SK-MEL-5 (cell line): Measurements from ENCODE around the gene CTBP2. TPM values are rescaled to one million over a fixed set of nuclear protein-coding genes. Genes with fewer than 3 reads are reported as not detected.
"Not testable (repeated sequence)": the region's sequence is repeated elsewhere in the genome, so short reads cannot be mapped to it uniquely, and the experiment has no call there.

Experiments used
- DNase-seq: peaks from one replicate; pipeline ENCODE4 v3.0.0-alpha.2; 2016; ENCODE audit warnings: low read depth, low spot score
- in situ Hi-C: cut with HindIII; loops from 2 replicates; pipeline ENCODE4 v1.10.0; 2016; ENCODE audit warnings: low sequenced_read_pairs, high pct_unique_total_duplicates, low pct_unique_long_range_greater_than_20kb
- total RNA-seq: library from RNA; depleted of rRNA; stranded (reverse); fragments of >200 nt; shearing (Covaris generic); gene quantifications from 2 replicates; pipeline ENCODE4 v1.2.3, GENCODE V29; 2014

The CTBP2 gene
- total RNA-seq, 1 experiment from 2014 or later = 38.1 TPM

DNA sequence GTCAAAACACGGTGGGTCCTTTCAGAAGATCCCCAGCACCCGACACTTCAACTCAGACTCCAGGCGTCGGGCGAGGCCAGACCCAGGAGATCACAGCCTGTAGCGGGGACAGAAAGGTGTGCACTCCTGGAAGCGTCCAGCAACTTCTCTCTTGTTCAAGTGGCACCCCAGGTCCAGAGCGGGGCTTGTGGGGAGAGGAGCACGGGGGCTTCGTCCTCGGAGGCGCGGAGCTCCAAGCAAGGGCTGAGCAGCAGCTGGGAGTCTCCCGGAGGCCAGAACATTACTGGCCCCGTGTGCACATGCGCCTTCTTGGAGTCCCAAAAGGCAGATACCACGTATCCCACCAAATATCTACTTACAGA is 163.5 kb downstream of the CTBP2 start:
- DNase-seq = no peak
- in situ Hi-C loops = no loop called here

DNA sequence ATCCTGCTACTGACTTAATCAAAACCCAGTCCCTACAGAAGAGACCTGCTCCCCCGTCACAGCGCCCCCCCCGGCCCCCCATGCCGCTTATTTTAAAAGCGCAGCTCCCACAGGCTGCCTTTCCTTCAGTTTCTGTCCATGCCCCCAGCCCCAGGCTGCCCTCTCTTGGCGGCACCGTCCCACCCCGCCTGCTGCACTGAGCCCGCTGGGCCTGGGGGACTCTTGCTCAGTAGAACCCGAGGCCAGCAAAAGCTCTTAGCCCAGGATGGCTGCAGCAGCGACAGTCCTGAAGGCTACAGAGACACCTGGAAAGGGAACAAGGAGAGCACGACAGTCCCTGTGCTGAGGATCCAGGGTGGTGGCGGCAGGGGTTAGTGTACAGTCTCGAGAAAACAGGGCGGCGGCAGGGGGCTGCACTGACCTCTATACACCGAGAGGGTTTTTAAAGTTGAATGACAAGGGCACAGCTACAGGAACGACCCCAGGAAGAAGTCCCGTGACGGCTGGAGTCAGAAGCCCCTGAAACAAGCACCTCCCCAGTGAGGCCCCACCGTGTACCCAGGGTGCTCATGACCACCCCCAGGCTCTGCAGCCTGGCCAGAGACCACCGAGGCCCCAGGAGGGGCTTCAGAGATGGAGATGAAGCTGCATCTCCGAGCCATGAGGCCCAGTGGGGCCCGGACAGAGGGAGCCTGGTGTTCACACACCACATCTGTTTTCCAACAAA is 164.1 kb downstream of the CTBP2 start:
- no peak for DNase-seq
- in situ Hi-C loops = no loop called here

- DNase-seq = no peak
- in situ Hi-C loops = no loop called here
Observed at GRCh38 chr10:124995605-124996004, 164.8 kb downstream of the CTBP2 start.

- in situ Hi-C loops = no loop called here
- DNase-seq = no peak
Observed at GRCh38 chr10:124994573-124995473, 165.5 kb downstream of the CTBP2 start.

DNA sequence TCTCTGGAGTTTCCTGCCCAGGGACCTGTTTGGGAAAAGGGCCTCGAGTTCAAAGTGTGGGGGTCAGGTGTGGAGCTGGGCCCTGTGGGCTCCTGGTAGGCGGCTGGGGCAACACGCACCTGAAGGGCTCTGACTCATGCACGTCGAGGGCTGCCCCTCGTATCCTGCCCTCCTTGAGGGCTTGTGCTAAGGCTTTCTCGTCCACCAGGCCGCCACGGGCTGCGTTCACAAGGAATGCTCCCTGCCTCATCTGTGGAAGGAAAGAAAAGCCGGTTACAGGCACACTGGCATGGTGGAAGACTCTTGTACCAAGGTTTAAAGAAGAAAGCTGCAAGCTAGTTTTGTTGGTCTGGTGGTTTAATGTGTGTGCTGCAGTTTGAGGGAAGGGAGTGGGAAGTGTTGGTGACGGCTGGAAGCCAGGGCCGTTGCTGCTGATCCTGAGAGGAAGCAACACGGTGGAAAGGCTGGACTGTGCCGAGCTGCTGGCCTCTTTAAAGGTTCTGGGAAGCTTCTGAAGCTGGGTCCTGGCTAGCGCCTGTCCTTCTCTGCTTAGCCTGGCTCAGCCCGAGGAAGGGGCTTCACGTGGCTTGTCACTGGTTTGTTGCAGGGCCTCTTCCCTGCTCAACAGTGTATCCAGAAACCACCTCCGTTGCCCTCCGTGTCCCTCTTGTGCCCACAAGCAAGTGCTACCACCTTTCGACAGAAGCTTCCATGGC is 166.5 kb downstream of the CTBP2 start:
- no peak for DNase-seq
- in situ Hi-C loops = no loop called here

DNA sequence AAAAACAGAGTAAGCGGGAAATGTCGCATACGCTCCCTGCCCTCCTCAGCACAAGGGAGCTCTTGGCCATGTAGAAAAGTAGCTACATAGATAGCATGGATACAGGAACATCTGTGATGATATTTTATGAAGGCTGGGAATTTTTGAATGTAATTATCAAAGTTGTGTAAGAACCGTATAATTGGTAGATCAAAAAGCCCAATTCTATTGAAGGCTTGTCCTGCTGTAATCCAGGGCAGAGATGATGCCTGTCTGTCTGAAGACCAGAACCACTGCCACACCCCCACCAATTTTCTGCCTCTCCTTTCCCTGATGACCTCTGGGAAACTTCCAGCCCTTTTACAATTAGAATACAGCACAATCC is 167.0 kb downstream of the CTBP2 start:
- in situ Hi-C loops = no loop called here
- no peak for DNase-seq

- in situ Hi-C loops = no loop called here
- DNase-seq = peak; percentile 82
Observed at GRCh38 chr10:124992462-124993344, 167.7 kb downstream of the CTBP2 start.

DNA sequence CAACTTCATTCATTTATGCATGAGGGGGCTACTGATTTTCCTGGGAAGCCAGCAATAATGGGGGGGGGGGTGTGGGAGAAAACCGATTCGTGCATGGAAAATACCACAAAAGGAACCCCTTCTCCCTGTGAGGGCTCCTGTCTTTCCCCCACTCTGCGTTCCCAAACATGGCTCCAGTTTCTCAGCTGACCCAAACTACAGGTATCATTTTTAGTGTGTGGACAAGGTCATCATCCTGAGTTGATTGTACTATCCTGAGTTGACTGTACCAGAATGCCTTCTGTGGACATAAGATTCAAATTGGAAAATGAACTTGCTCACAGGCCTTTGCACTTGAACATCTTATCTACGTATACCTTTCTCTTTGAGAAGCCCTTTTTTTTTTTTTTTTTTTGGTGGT is 168.5 kb downstream of the CTBP2 start:
- DNase-seq = no peak
- in situ Hi-C loops = no loop called here

- DNase-seq = no peak
- in situ Hi-C loops = no loop called here
Observed at GRCh38 chr10:124990671-124991625, 169.4 kb downstream of the CTBP2 start.

- in situ Hi-C loops = no loop called here
- DNase-seq = no peak
Observed at GRCh38 chr10:124989526-124989925, 170.8 kb downstream of the CTBP2 start.

DNA sequence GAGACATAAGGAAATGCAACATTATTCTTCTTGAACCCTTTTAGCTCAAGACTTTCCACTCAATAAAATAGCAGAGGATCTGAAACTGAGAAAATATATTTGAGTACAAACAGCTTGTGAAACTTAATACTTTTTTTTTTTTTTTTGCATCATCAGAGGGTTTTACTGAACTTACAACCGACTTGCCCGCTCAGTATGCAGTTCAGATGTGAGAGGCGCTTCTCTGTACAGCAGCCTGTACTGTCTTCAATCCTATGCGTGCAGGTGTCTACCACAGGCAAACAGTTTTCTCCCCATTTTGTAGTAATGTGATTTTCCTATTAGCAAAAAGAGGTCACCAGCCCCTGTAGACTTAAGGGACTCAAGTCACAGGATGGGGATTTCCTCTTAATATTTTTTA is 171.6 kb downstream of the CTBP2 start:
- in situ Hi-C loops = not testable (repeated sequence)

GRCh38 chr10:124987788-124988187 is 172.6 kb downstream of the CTBP2 start:
- in situ Hi-C loops = no loop called here
- DNase-seq = no peak

More for the DNA sequence above, 171.6 kb downstream of the CTBP2 start:
- DNase-seq = not testable (repeated sequence)

DNA sequence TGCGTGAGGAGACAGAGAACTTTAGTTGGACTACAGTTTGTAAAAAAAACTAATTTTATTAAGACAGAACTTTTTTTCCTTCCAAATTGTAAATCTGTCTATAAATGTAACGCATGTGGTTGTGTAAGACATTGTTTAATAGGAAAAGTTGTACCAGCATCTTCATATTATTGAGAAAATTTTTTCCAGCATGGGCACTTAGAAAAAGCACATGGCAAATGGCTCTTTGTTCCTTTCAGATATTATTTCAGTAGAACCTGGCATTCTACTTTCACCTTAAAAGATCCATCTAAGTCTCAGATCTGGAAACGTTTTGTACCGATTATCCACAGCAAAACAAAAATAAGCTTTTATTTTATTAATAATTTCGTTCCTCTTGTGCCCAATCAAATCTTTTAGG is 175.2 kb downstream of the CTBP2 start:
- DNase-seq = no peak
- in situ Hi-C loops = no loop called here

DNA sequence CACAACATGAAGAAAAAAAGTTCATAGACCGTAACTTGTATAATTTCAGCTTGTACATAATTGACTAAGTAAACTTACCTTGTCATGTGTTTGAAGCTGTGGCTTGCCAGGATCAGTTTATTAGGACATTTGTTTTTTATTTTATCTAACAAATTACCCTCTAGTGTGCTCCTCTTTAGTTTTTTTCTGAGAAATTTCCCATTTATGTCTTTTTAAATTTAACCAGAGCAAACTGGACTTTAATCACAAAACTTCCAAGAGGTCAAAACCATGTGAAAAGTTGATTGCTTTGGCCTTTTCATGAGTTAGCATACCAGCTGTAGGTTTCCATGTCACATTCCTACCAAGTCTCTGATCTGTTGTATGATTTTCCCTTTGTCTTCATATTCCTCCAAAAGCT is 176.0 kb downstream of the CTBP2 start:
- no peak for DNase-seq
- in situ Hi-C loops = no loop called here

GRCh38 chr10:124983321-124983720 is 177.0 kb downstream of the CTBP2 start:
- DNase-seq = no peak
- in situ Hi-C loops = no loop called here

- in situ Hi-C loops = no loop called here
- no peak for DNase-seq
Observed at GRCh38 chr10:124978376-124978725, 182.0 kb downstream of the CTBP2 start.
